H7 (cell line): Measurements from ENCODE around the gene AGAP1. TPM values are rescaled to one million over a fixed set of nuclear protein-coding genes. Genes with fewer than 3 reads are reported as not detected.

Experiments
- DNase-seq: peaks from one replicate; pipeline ENCODE4 v3.0.0; 2012
- H3K27me3 ChIP-seq: 2 replicates; pipeline ENCODE4 v1.6.0; 2011; ENCODE audit warnings: mild to moderate bottlenecking, low read length; ENCODE audit not compliant: control insufficient read depth, insufficient read depth
- H3K36me3 ChIP-seq: replicated peaks from 2 replicates; pipeline ENCODE4 v1.5.1; 2011; ENCODE audit warnings: low read length; ENCODE audit not compliant: control insufficient read depth, insufficient read depth
- H3K4me3 ChIP-seq: 2 replicates; pipeline ENCODE4 v1.5.1; 2011; ENCODE audit warnings: low read depth, mild to moderate bottlenecking, control low read depth, low read length, moderate library complexity; ENCODE audit not compliant: insufficient read depth
- total RNA-seq: library from RNA; depleted of rRNA; stranded (reverse); fragments of >200 nt; shearing (Covaris generic); gene quantifications from 2 replicates; pipeline ENCODE4 v1.2.3, GENCODE V29; 2014

Gene AGAP1
- total RNA-seq, 1 experiment from 2014 or later = 12.6 TPM

DNA sequence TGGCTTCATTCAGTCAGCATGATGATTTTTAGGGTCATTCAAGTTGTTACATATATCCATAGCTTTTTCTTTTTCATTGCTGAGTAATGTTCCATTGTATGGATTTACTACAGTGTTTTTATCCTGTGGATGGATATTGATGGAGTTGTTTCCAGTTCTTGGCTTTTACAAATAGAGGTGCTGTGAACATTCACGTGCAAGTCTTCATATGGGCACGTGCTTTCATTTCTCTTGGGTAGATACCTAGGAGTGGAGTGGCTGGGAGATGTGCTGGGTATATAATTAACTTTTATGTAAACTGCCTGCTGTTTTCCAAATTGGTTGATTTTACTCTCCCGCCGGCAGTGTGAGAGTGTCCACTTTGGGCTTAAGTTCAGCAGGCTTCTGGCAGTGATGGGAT is 16.5 kb downstream of the AGAP1 start:
- Histone ChIP-seq H3K4me3 (no peak overlapping the region), H3K27me3 (no peaks in the 10 kb centered on the region), H3K36me3 (no peaks in the 10 kb centered on the region)
- DNase-seq = no peak

DNA sequence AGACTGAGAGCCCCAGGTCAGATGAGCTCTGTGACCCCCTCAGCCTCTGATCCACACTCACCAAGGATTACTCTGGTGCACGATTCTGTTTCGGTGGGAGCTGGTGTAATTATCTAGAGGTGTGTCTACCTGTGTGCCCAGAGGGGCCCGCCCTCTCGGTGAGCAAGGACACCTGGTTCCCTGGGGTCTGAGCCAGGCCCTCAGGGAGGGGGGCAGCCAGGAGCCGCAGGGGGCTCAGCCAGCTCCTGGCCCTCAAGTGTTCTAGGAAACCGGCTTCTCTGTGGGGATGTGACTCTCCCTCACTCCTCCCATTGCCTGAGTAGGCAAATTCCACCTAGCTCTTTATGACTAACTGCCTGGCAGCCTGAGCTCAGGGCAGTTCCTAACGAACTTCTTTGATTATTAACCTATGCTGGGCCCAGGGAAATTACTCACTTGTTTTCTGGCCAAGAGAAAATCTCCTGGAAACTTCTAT is 17.4 kb downstream of the AGAP1 start:
- H3K27me3 ChIP-seq = no peaks in the 10 kb centered on the region
- H3K36me3 ChIP-seq = no peaks in the 10 kb centered on the region
- peak; percentile 79 for DNase-seq
- H3K4me3 ChIP-seq = no peak overlapping the region

DNA sequence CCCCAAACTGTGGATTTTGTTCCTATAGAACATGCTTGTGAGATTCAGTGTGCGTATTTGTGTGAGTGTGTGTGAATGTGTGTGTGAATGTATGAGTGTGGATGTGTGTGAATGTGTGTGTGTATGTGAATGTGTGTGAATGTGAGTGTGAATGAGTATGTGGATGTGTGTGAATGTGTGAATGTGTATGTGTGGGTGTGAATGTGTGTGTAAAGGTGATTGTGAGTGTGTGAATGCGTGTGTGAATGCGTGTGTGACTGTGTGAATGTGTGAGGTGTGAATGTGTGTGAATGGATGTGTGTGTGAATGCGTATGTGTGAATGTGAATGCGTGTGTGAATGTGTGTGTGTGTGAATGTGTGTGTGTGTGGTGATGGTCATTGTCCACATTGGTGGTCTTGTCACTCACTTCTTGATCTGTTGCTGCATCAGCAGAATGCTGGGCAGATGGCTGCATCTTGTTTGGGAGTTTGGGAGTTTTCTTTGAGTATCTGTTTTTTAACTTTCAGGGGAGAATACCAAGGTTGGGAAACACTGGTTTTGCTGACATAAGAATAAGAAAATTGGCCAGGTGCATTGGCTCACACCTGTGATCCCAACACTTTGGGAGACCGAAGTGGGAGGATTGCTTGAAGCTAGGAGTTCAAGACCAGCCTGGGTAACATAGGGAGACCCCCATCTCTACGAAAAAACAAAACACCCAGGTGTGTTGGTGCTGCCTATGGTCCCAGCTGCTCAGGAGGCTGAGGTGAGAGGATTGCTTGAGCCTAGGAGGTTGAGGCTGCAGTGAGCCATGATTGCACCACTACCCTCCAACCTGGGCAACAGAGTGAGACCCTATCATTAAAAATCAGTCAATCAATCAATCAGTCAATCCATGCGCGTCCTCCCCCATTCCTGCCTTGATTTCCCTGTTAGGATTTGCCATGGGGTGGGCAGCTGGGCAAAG is 18.2 kb downstream of the AGAP1 start:
- H3K4me3 ChIP-seq = no peak overlapping the region
- no peaks in the 10 kb centered on the region for H3K36me3 ChIP-seq
- no peaks in the 10 kb centered on the region for H3K27me3 ChIP-seq
- DNase-seq = no peak

DNA sequence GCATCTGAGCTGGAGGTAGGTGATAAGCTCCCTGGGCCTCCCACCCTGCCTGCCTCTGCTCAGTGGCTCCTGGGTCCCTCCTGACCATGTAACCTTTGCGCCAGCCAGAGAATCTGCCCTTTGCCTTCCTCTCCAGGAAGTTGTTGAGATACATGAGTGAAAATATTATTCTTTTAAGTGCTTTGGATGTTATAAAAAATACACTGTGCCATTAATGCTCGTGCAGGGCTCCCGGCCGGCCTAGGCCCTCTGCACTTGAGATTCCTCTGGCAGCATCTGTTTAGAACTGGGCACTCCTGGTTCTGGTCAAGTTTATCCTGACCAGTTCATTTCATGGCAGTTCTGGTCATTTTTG is 18.8 kb downstream of the AGAP1 start:
- no peaks in the 10 kb centered on the region for H3K27me3 ChIP-seq
- no peaks in the 10 kb centered on the region for H3K36me3 ChIP-seq
- H3K4me3 ChIP-seq = no peak overlapping the region
- DNase-seq = no peak

DNA sequence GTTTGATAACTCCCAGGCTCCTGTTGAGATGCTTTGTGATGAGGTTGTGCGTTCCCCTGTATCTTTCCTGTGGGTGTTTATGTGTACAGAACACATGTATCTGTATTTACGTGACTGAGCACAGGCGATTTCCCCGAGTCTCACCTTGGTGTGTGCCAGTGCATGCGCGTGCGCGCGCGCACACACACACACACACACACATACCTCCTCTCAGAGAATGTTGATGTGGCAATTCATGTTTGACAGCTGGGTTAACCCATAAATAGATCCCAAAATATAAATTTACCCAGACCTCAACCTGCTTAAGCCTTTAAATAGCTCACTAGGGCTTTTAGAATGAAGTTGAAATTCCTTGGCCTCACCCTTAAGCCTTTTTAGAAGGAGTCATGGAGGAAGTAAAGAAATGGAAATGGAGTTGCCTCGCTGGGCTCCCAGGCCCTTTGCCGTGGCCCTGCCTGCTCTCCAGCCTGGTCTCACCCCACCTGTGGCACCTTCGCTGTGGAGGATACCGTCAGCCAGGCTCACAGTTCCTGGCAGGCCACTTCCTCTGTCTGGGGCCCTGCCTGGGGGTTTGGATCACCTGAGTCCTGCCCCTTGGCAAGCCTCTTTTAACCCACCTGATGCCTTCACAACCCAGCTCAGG is 20.3 kb downstream of the AGAP1 start:
- Histone ChIP-seq H3K36me3 (no peaks in the 10 kb centered on the region), H3K27me3 (no peaks in the 10 kb centered on the region), H3K4me3 (no peak overlapping the region)
- no peak for DNase-seq

DNA sequence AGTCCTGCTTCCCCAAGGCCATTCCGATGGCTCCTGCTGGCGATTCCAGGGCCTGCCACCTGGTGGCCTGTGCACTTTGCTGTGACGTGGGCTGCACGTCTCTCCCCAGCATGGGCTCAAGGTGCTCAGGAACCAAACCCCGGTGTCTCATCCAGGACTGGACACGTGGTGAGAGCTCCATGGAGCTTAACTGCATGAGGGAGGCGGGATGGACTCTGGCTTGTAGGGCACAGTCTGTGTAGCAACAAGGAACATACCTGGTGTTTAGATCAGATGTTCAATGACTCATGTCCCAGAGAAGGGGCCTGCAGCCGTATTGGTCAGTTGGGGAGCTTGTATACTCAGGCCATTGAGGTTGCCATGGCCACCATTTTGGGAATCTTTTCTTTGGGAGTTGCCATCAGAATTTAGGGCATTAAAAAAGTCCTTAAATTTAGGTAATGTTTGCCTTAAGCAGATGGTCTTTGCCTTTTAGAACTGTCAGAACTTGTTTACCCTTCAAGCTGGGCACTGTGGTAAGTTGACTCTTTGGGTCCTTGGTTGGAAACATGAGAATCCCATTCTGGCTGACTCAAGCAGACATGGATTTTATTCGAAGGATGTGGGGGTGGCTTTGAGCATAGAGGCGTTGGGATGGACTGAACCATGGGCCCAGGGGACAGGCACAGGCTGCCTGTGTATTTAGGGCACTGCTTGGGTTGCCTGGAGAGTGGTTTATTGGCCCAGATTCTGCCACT is 21.0 kb downstream of the AGAP1 start:
- Histone ChIP-seq H3K27me3 (no peaks in the 10 kb centered on the region), H3K4me3 (no peak overlapping the region), H3K36me3 (no peaks in the 10 kb centered on the region)
- peak; percentile 75 for DNase-seq

DNA sequence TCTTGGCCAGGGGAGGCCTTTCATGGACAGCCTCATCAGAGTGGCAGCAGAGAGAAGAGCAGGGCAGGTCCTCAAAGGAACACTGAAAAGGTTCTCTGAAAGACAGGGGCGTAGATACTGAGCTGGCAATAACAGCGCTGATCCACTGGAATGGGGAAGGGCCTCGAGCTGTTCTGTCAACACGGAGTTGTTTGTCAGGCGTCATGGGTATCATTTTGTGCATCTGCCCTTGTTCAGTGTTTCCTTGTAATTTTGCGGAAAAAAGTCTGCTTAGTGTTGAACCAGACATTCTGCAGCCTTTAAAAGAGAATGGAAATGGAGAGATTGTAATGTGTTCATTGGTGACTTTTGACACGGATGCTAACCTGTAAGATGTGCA is 21.5 kb downstream of the AGAP1 start:
- no peak for DNase-seq
- H3K27me3 ChIP-seq = no peaks in the 10 kb centered on the region
- no peaks in the 10 kb centered on the region for H3K36me3 ChIP-seq
- no peak overlapping the region for H3K4me3 ChIP-seq

DNA sequence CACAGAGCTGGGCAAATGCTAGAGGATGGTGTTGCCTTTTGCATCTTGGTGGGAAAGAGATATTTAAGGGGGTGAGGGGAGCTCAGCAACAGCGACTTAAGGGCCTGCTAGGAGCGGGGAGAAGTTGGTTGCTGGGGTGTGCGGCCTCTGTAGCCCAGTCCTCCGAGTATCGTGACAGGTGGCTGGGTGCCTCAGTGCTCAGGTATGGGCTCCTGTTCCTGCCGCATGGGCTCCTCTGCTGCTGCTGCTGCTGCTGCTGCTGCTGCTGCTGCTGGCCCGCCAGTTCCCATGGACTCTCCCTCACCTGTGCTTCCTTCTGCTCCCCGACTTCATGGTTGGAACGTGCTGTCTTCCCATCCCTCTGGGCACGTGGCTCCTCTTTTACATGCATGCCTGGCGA is 22.0 kb downstream of the AGAP1 start:
- DNase-seq = peak; percentile 28

DNA sequence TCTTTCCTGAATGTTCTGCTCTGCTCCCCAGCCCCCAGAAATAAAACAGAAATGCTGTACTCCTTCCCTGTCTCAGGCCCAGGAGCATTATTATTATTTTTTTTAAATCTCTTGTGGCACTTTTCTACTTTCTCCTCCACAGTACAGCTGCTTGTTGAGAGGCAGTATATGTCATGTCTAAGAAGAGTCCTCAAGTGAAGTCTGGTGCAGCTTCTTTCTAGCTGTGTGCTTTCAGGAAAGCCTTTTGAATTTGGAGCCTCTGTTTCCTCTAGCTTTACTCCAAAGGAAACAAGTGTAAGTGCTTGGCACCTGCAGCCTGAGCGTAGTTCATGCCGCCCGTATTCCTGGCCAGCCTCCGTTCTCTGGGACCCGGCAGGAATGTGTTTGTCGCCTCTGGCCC is 22.4 kb downstream of the AGAP1 start:
- H3K27me3 ChIP-seq = no peaks in the 10 kb centered on the region
- H3K36me3 ChIP-seq = no peaks in the 10 kb centered on the region
- no peak for DNase-seq
- H3K4me3 ChIP-seq = no peak overlapping the region

More for the DNA sequence above, 22.0 kb downstream of the AGAP1 start:
- Histone ChIP-seq H3K4me3 (no peak overlapping the region), H3K27me3 (no peaks in the 10 kb centered on the region), H3K36me3 (no peaks in the 10 kb centered on the region)

DNA sequence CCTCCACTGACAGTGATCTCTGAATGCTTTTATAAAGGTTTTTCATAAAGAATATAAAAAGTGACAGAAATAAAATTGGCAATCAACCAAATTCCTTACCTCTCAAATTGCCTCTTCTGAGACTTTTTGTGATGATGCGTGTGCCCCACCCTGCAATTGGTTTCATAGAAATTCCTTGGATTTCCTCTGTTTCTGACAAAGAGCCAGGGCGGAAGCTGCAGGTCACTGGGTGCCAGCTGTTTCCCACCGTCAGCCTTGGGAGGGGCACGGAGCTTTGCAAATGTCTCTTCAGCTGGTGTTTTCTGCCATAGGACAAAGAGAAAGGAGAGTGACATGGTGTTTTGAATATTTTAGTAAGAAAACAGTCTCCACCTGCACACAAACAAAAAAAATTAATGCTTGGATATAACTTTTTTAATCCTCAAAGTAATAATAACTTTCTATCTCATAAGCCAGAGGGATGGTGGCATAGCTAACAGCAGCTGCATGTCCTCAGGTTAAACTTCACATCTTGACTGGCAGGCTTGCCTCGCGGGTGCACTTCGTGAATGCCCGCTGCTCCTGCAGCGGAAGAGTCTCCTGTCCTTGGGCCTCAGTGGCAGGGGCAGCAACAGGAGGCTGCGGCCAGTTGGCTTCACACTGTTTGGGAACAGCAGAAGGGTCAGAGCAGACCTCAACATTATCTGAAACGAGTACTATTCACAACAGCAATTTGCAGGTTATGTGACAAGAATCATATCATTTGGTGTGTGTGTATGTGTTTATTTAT is 24.7 kb downstream of the AGAP1 start:
- no peaks in the 10 kb centered on the region for H3K27me3 ChIP-seq
- DNase-seq = no peak
- H3K4me3 ChIP-seq = no peak overlapping the region
- no peaks in the 10 kb centered on the region for H3K36me3 ChIP-seq

DNA sequence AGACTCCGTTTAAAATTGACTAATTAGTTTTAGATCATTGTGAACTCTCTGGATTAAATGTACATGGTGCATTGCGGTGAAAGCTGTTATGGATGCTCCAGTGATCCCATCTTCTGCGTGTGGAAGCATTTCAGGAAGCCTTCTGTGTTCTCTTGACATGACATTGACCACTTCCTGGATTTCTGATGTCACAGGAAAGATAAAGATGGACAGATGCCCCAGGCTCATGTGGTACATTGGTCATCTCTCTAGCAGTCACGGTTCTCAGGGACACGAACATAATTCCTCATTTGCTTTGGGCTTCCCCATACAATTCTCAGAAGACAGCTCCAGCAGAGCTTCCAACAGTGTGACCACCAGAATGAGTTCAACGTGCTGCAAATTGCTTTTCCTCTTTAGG is 26.9 kb downstream of the AGAP1 start:
- Histone ChIP-seq H3K36me3 (no peaks in the 10 kb centered on the region), H3K4me3 (no peak overlapping the region), H3K27me3 (no peaks in the 10 kb centered on the region)
- DNase-seq = no peak

DNA sequence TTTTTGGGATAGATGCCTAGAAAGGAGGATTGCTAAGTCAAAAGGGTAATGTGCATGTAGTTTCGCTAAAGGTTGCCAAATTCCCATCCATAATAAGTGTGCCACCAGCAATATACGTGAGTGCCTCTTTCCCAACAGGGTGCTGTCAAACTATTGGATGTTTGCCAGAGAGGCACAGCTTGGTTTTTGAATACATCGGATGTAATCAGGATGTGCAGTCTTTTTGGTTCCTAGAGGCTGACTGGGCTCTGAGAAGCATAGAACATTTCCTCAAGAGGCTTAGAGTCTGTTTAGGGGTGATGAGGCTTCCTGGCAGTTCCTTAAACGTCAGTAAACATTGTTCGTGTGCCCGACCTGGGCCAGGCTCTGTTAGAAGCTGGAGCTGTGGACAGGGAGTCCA is 28.0 kb downstream of the AGAP1 start:
- no peaks in the 10 kb centered on the region for H3K27me3 ChIP-seq
- no peaks in the 10 kb centered on the region for H3K36me3 ChIP-seq
- DNase-seq = no peak
- H3K4me3 ChIP-seq = no peak overlapping the region

DNA sequence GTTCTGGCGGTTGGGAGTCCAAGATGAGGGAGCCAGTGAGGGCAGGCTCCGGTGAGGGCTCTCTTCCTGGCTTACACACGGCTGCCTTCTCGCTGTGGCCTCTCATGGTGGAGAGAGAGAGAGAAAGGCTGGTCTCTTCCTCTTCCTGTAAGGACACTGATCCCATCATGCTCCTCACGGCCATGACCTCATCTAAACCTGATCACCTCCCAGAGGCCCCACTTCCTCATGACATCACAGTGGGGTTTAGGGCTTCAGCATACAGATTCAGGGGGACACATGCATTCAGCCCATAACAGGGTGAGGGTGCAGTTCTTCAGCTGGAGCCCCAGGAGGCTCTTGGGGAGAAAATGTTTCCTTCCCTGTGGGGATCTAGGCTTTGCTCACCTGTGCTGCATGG is 29.2 kb downstream of the AGAP1 start:
- no peaks in the 10 kb centered on the region for H3K27me3 ChIP-seq
- H3K4me3 ChIP-seq = no peak overlapping the region
- no peak for DNase-seq
- no peaks in the 10 kb centered on the region for H3K36me3 ChIP-seq

DNA sequence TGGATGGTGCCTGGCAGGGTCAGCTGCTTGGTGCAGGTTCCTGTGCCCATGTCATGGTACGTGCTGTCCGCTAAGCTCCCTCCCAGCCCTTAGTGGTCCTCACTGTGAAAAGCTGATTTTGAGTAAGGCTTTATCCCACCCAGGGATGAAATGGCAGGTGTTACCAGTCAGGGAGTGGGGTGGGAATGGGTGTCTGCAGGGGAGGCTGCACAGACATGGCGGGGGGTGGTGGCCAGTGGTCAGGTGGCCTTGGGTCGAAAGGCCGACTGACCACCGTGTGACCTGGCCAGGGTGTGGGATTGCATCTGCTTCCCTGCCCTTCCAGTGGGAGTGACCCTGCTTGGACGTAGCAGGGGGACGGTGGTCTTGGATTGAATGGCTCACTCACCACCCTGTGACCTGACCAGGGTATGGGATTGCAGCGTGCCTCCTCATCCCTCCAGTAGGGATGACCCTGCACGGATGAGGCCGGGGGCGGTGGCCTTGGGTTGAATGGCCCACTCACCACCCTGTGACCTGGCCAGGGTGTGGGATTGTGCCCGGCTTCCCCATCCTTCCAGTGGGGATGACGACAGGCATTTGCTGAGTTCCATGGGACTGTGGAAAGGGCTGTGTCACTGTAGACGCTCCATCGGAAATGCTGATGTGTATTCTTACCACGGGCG is 29.8 kb downstream of the AGAP1 start:
- DNase-seq = no peak
- H3K27me3 ChIP-seq = no peaks in the 10 kb centered on the region
- H3K36me3 ChIP-seq = no peaks in the 10 kb centered on the region
- H3K4me3 ChIP-seq = no peak overlapping the region
